ENCODE results near the gene ZNF341.

Gene ZNF341

GRCh38 chr20:33769043-33769442, 37.2 kb downstream of the ZNF341 start:
- no peak for TF ChIP-seq ZNF785 (tag by site-specific recombination; IDR thresholded peaks at IDR 0.05)
- TF ChIP-seq ZNF488 (tag by site-specific recombination; IDR thresholded peaks at IDR 0.05) = no peak
- TF ChIP-seq ZNF354C (tag by site-specific recombination; IDR thresholded peaks at IDR 0.05; ENCODE audit: borderline replicate concordance, low read depth) = no peak
- TF ChIP-seq SP3 (tag by site-specific recombination; IDR thresholded peaks at IDR 0.05) = no peak
- no peak for TF ChIP-seq ZNF654 (tag by site-specific recombination; IDR thresholded peaks at IDR 0.05; ENCODE audit: low read depth)
- TF ChIP-seq BCL6B (tag by site-specific recombination; IDR thresholded peaks at IDR 0.05) = no peak
- no peak for TF ChIP-seq ZNF184 (tag by site-specific recombination; IDR thresholded peaks at IDR 0.05)
- TF ChIP-seq ZNF174 (tag by site-specific recombination; IDR thresholded peaks at IDR 0.05) = no peak
- TF ChIP-seq GFI1B (tag by site-specific recombination; IDR thresholded peaks at IDR 0.05) = no peak
- no peak for TF ChIP-seq ZNF248 (tag by site-specific recombination; IDR thresholded peaks at IDR 0.05)
- no peak for TF ChIP-seq ZNF692 (tag by site-specific recombination; IDR thresholded peaks at IDR 0.05)
- no peak for TF ChIP-seq ZNF10 (tag by site-specific recombination; IDR thresholded peaks at IDR 0.05)
- TF ChIP-seq ZNF391 (tag by site-specific recombination; IDR thresholded peaks at IDR 0.05; ENCODE audit: borderline replicate concordance, low read depth) = no peak
- TF ChIP-seq ZNF155 (tag by site-specific recombination; IDR thresholded peaks at IDR 0.05) = no peak
- TF ChIP-seq ZNF513 (tag by site-specific recombination; IDR thresholded peaks at IDR 0.05) = no peak
- ChIA-PET CTCF (no interaction called here), POLR2A (no interaction called here)
- Histone ChIP-seq H3K9me3 (ENCODE audit: control insufficient read depth, insufficient read depth, low read depth, low read length) (no peaks in the 10 kb centered on the region), H3K36me3 (ENCODE audit: control insufficient read depth in 2 of 2, insufficient read depth in 1 of 2, low read length in 2 of 2) (peaks cover 0 to 3% of the 10 kb centered on the region in 2 experiments; a peak in 1 of 3 replicates), H3K4me3 (ENCODE audit: low read depth, low read length) (no peak overlapping the region), H3K4me1 (ENCODE audit: control insufficient read depth, insufficient read depth, low read length) (no peaks in the 10 kb centered on the region), H3K27ac (ENCODE audit: extremely low read depth, low read depth, low read length) (no peak overlapping the region)

- no peaks in the 10 kb centered on the region for H3K9me3 ChIP-seq (ENCODE audit: control insufficient read depth, insufficient read depth, low read depth, low read length)
- POLR2A ChIA-PET = no interaction called here
- no peak for TF ChIP-seq KLF17 (tag by site-specific recombination; IDR thresholded peaks at IDR 0.05)
- no peak for TF ChIP-seq ZNF560 (tag by site-specific recombination; IDR thresholded peaks at IDR 0.05; ENCODE audit: borderline replicate concordance)
- no peak for TF ChIP-seq ZNF211 (tag by site-specific recombination; IDR thresholded peaks at IDR 0.05; ENCODE audit: low read depth)
- no peak for TF ChIP-seq ELK4 (IDR thresholded peaks at IDR 0.05; ENCODE audit: borderline replicate concordance, low read depth, low read length)
- TF ChIP-seq ZNF776 (tag by site-specific recombination; IDR thresholded peaks at IDR 0.05; ENCODE audit: borderline replicate concordance) = no peak
- no peak for TF ChIP-seq ZNF391 (tag by site-specific recombination; IDR thresholded peaks at IDR 0.05; ENCODE audit: borderline replicate concordance, low read depth)
- no peak for TF ChIP-seq TRIM28 (IDR thresholded peaks at IDR 0.05; ENCODE audit: borderline replicate concordance, low read length)
- no peak for TF ChIP-seq ZNF513 (tag by site-specific recombination; IDR thresholded peaks at IDR 0.05)
- no peak for TF ChIP-seq ZNF558 (tag by site-specific recombination; IDR thresholded peaks at IDR 0.05)
- TF ChIP-seq ZNF133 (tag by site-specific recombination; IDR thresholded peaks at IDR 0.05) = no peak
- no peak for TF ChIP-seq MEIS1 (CRISPR knock-in tag; IDR thresholded peaks at IDR 0.05; ENCODE audit: borderline replicate concordance)
- no peak for TF ChIP-seq ZNF600 (tag by site-specific recombination; IDR thresholded peaks at IDR 0.05)
- no peak for TF ChIP-seq KLF8 (tag by site-specific recombination; IDR thresholded peaks at IDR 0.05)
- TF ChIP-seq YY2 (tag by site-specific recombination; IDR thresholded peaks at IDR 0.05) = no peak
- no peak for TF ChIP-seq ZNF510 (tag by site-specific recombination; IDR thresholded peaks at IDR 0.05; ENCODE audit: insufficient replicate concordance)
Observed at GRCh38 chr20:33770005-33770404, 38.2 kb downstream of the ZNF341 start.

More at GRCh38 chr20:33770005-33770404, 38.2 kb downstream of the ZNF341 start:
- Histone ChIP-seq H3K4me3 (ENCODE audit: low read depth, low read length) (no peak overlapping the region), H3K27ac (ENCODE audit: extremely low read depth, low read depth, low read length) (no peak overlapping the region), H3K36me3 (ENCODE audit: control insufficient read depth in 2 of 2, insufficient read depth in 1 of 2, low read length in 2 of 2) (peaks cover 0 to 3% of the 10 kb centered on the region in 2 experiments; a peak in 1 of 3 replicates), H3K4me1 (ENCODE audit: control insufficient read depth, insufficient read depth, low read length) (no peaks in the 10 kb centered on the region)
- CTCF ChIA-PET = interaction anchor here (0.6 kb wide), 2 partner anchors 785 to 925 kb away, joined by 3 to 4 read pairs; no protein-coding TSS in a partner anchor

Measured in HEK293 (cell line).